T-helper 1 cell treated with Interleukin-12 subunit alpha and Interleukin-12 subunit beta and Interleukin-4 antibody, amounts not matched to agents 30 ng/mL and 1 ng/mL, for 36 hours (primary cell): ENCODE results near the gene WDR70. TPM values are rescaled to one million over a fixed set of nuclear protein-coding genes. Genes with fewer than 3 reads are reported as not detected.
"Not testable (repeated sequence)": the region's sequence is repeated elsewhere in the genome, so short reads cannot be mapped to it uniquely, and the experiment has no call there.

Source experiments
- intact Hi-C: fragments of 100-400 bp; cut with micrococcal nuclease; formaldehyde crosslinking; loops from one replicate; pipeline ENCODE4 v1.15.1; 2024
- total RNA-seq: library from RNA; stranded (reverse); gene quantifications from 2 replicates; pipeline ENCODE4 v1.2.3, GENCODE V29; 2022

WDR70 gene
- total RNA-seq, 1 donor from 2014 or later, result 36.2 TPM

DNA sequence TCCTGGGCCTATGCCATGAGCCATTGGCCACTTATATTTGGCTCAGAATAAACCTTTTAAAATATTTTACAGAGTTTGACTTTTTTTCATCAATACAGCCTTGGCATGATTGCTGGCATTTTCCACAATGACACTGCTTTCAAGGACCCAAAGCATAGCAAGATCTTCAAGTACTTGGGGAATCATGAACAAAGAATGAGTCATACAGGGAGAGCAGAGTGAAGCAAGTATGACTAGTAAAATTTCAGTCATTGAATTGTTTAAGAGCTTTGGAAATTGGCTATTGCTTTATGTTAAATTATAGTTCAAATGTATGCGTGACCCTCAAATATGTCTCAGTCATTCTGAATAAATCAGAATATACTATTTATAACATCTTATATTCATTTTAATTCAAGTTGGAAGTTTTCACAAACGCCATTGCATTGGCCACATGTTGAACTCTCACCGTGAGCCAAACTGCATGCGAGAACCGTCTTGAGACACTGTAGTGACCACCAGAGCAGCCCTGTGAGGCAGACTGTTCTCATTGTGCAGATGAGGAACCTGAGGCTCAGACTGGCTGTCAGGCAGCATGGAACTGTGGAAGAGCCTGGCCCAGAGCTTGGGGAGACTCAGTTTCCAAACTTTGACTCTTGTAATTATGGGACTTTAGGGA, 407.9 kb downstream of the WDR70 start:
- intact Hi-C loops, result no loop called here

DNA sequence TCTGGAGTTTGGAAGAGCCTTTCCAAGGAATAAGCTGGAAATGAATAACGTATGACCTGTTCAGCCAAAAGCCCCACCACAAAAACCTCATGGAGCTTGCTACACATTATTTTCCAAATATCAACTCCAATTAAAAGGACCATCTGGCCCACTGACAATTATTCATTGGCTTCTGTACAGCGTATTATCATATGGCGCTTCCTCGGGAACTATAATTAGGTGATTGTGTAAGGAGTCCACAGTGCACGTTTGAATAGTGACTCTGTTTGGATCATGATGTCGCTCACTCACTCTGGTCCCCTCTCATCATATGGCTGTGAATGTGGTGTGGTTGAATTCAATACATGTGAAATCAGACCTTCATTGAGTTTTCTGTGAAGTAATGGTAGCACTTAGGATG, 408.6 kb downstream of the WDR70 start:
- intact Hi-C loops, result no loop called here

DNA sequence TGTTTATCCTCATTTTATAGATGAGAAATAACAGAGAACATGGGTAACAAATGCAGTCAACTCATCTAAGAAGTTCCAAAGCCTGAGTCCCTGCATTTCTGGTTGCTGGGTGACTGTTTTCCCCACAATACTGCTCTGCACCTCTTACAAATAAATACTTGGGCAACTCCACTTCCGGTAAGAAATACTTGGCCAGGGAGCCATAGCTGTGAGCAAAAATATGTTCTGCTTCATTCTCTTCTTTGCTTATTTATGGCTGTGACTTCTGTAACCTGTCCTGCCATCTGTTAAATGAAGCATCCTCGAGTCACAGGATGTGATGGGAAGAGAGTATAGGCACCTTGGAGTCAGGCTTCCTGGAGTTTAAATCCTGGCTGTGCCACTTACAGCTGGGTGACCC, 410.9 kb downstream of the WDR70 start:
- intact Hi-C loops, result no loop called here

DNA sequence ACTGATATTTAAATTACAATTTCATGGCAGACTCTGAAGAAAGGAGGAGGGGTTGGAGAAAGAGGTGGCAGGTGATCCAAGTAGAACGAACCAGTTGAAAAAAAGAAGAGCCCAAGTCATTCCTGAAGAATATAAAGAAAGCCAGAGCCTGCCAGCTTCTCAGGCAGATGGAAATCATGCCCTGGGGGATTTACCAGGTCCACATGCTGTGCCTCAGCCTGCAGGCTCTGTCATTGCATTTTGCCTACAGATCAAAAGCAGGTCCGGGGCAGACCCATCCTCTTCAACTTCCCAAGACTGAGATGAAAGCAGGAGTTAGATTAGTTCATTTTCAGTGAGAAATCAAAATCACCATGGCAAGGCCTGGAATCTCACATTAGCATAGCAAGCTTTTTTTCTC, 412.2 kb downstream of the WDR70 start:
- intact Hi-C loops, result no loop called here

DNA sequence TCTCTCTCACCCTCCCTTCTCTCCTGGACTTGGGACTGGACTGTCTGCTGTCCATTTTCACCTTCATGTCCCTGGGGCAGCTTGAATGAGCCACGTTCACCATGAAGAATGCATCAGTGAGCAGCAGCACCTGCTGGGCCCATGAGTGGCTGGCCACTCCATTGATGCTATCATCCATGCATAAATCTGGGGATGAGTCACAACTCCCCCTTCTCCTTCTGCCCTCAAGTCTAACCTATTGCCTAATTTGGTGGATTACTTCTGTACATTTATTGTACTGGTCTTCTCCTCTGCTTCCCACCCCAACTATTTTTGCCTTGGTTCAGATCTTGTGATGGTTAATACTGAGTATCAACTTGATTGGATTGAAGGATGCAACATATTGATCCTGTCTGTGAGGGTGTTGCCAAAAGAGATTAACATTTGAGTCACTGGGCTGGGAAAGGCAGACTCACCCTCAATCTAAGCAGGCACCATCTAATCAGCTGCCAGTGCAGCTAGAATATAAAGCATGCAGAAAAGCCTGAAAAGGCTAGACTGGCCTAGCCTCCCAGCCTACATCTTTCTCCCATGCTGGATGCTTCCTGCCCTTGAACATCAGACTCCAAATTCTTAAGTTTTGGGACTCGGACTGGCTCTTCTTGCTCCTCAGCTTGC, 414.0 kb downstream of the WDR70 start:
- intact Hi-C loops, result no loop called here

DNA sequence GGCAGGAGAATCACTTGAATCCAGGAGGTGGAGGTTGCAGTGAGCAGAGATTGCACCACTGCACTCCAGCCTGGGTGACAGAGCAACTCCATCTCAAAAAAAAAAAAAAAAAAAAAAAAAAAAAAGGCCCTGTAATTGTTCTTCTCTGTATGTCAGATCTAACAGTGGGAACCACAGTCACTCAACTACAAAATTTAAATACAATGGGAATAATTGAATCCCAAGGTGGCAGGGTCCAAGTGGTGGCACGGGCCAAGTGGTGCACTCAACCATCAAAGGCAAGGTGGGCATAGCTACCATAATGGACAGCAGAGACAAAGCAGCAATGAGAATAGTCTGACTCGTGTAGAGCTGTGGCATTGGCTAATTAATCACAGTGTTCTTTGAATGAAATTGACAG, 416.2 kb downstream of the WDR70 start:
- intact Hi-C loops, result not testable (repeated sequence)

DNA sequence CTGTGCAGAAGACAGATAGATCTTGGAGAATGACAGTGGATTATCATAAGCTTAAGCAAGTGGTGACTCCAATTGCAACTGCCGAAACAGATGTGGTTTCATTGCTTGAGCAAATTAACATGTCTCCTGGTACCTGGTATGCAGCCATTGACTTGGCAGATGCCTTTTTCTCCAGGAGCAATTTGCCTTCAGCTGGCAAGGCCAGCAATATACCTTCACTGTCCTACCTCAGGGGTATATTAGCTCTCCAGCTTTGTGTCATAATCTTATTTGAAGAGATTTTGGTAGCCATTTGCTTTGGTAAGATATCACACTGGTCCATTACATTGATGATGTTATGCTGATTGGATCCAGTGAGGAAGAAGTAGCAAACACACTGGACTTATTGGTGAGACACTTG, 417.3 kb downstream of the WDR70 start:
- intact Hi-C loops, result not testable (repeated sequence)

DNA sequence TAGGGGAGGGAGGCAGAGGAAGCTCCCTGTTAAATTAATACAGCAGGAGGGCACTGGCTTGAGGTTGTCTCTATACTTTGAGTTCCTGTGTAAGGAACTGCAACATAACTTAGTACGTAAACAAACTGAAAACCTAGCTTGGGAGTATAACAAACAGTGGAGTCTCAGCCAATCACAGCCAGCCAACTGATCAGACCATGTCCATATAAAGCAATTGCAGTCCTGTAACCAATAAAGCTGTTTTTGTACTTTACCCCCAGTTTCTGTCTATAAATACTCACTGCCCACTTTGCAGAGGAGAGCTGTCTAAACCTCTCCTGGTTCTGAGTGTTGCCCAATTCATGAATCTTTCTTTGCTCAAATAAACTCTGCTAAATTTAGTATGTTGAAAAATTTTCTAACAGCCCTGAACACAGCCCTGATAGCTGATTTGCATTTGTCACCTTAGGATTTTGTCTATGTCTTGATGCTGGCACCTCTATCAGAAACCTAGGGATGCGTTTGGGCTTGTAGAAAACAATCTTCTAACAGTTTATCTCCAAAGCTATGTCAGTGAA, 420.8 kb downstream of the WDR70 start:
- intact Hi-C loops, result no loop called here

DNA sequence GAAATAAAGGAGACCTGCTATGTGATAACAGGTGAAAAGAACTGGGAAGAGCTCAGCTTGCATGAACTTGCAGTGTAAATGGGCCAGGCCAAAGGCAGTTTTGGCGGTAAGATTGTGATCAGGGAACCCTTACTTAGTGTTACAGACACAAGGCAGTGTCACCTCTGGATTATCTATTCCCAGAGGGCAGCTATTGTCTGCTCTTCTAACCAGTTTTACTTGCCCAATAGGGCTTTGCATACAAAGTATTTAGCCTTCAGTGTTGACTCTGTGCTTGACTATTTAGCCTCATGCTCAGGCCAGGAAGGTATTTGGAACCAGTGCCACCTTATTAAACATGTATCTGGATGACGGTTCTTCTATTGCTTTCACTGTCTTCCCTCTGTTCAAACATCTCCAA, 422.4 kb downstream of the WDR70 start:
- intact Hi-C loops, result no loop called here

Other genes starting within 250 kb of the WDR70 start
- gene CPLANE1, start 129.9 kb upstream of the WDR70 start, total RNA-seq, result 11.7 and 12.7 TPM in 2 replicates
- gene NUP155, start 8.2 kb upstream of the WDR70 start, total RNA-seq, result 48.9 and 51.7 TPM in 2 replicates